GM21723 (cell line): ENCODE measurements around the gene IL1RAPL1.

Experiments used
- ATAC-seq: cut with Tn5 transposase; IDR thresholded peaks from one replicate; pipeline ENCODE4 v1.9.1; 2021; ENCODE audit warnings: mild to moderate bottlenecking, moderate library complexity; ENCODE audit not compliant: unreplicated experiment

IL1RAPL1 gene

GRCh38 chrX:28960063-28960462 is 372.8 kb downstream of the IL1RAPL1 start:
- ATAC-seq = no peak

GRCh38 chrX:28966331-28966730 is 379.1 kb downstream of the IL1RAPL1 start:
- ATAC-seq = no peak

GRCh38 chrX:28969126-28969525 is 381.9 kb downstream of the IL1RAPL1 start:
- ATAC-seq = no peak

- no peak for ATAC-seq
Observed at GRCh38 chrX:28979877-28980276, 392.6 kb downstream of the IL1RAPL1 start.

DNA sequence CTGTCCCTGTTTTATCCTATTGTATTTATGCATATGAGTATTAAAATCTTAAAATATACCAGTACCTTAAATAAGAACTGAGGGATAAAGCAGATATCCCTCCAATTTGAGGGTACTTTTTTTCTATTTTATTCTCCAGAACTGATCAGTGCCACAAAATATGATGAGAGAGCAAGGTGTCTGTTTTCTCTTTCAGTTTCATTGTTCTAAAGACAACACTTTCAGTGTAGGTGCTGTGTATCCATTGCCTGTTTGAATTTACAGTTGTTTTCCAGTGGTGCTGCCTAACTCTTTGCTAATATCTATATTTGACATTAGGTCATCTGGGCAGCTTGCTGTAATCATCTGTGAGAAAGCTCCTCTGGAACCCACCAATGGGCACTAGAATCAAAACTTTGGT is 394.7 kb downstream of the IL1RAPL1 start:
- no peak for ATAC-seq

GRCh38 chrX:28988246-28988645 is 401.0 kb downstream of the IL1RAPL1 start:
- no peak for ATAC-seq

GRCh38 chrX:28997706-28998463 is 410.6 kb downstream of the IL1RAPL1 start:
- ATAC-seq = no peak

DNA sequence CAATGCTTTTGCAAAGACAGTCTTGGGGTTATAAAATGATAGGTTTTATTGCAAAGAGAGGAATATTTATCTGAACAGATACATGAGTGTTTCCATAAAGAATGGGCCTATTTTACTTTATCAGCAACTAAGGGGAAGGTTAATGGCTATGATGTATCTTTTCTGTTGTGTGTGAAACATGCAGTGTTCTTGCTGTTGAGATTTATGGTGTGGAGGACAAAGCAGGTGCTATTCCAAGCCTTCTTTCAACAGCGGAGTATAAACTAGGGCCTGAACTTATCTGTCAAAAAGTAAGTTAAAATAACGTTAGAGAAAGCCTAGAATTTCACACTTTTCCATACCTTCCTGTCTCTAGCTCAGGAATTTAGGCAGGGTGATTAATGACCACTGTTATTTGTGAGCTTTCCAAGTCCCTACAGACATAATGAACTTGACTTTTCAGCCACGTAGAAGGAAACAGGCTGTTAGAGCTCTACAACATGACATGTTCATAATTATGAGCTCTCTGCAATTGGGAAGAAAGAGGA is 411.4 kb downstream of the IL1RAPL1 start:
- no peak for ATAC-seq

GRCh38 chrX:29012867-29013266 is 425.6 kb downstream of the IL1RAPL1 start:
- ATAC-seq = no peak

- no peak for ATAC-seq
Observed at GRCh38 chrX:29023207-29023606, 436.0 kb downstream of the IL1RAPL1 start.

- ATAC-seq = no peak
Observed at GRCh38 chrX:29024871-29025270, 437.6 kb downstream of the IL1RAPL1 start.

DNA sequence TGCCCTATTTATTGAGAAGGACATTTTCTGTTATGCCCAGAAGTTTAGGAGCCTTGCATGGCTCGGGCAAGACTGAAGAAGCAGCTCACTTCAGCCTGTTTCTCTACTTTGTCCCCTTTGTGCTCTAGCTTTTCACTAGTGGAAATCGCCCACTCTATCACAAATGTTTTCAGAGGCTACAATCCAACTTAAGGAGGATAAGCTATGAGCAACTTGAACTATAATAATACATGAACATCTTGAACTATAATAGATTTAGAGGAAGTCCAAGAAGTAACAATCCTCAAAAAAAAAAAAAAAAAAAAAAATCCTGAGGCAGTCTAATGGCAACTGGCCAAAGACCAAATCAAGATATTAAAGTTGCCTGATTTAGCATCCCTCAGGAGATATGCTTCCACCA is 452.3 kb downstream of the IL1RAPL1 start:
- no peak for ATAC-seq

DNA sequence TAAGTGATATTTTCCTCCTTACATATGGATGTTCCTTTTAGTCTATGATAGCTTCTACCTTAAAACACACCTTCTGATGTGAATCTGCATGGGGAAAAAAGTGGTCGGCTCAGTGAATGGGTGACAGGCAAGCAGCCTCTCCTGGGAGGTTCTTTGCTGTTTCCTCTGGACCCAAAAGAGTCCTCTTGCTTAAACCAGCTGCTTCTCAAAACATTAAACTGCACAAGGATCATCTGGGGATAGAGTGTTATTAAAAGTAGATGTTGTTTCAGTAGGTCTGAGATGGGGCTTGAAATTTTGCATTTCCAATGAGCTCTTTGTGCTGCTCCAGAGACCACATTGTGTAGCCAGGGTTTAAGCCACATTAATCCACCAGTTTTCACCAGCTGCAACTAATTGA is 452.9 kb downstream of the IL1RAPL1 start:
- no peak for ATAC-seq

GRCh38 chrX:29042341-29042740 is 455.1 kb downstream of the IL1RAPL1 start:
- ATAC-seq = no peak

DNA sequence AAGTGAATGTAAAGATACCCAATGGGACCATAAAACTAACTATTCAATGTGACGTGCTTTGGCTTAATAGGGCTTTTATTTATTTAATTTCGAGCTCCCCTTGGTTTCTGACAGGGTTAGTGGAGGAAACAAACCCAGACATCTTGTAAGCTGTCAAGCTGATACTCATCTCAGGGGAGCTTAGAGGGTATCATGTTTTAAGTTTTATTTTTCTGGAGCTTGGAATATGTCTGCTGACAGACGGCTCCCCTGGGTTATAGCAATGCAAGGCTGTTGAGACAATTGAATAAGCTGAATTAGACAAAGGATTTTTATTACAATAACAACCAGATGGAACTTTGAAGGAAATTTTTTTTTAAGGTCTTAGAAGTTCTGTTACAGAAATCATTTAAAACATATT is 456.5 kb downstream of the IL1RAPL1 start:
- no peak for ATAC-seq

DNA sequence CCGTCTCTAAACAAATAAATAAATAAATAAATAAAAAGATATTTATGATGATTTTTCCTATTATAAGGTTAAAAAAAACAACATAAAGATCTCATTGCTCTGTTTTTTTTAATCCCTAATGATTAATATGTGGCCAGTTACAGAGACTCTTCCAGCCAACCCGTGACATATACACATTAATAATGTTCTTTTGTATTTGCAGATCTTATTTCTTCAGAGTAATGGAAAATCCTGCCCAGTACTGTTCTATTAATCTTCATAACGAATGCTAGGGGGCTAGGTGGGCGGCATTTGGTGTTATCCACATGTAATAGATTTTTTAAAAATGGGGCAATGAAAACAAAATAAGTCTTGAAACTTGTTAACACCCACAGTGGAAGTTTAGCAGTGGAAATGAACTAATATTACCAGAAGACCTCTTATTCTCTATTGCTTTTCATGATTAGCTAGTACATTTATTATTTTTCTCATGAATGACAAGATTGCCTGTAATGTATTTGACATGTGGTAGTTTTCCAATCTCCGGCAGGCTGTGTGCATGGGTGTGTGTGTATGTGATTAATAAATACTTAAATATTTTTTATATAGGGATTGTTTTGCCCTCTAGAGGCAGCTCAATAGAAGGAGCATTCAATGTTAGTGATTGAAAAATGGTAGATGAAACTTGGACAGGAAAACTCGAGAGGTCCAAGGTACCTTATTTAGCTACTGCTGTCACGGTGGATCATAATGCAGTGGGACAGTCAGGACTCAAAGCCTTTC is 457.4 kb downstream of the IL1RAPL1 start:
- no peak for ATAC-seq

- no peak for ATAC-seq
Observed at GRCh38 chrX:29065477-29065876, 478.2 kb downstream of the IL1RAPL1 start.

- no peak for ATAC-seq
Observed at GRCh38 chrX:29066516-29066915, 479.3 kb downstream of the IL1RAPL1 start.

GRCh38 chrX:29067351-29067750 is 480.1 kb downstream of the IL1RAPL1 start:
- ATAC-seq = no peak

GRCh38 chrX:29071525-29072320 is 484.5 kb downstream of the IL1RAPL1 start:
- ATAC-seq = no peak

DNA sequence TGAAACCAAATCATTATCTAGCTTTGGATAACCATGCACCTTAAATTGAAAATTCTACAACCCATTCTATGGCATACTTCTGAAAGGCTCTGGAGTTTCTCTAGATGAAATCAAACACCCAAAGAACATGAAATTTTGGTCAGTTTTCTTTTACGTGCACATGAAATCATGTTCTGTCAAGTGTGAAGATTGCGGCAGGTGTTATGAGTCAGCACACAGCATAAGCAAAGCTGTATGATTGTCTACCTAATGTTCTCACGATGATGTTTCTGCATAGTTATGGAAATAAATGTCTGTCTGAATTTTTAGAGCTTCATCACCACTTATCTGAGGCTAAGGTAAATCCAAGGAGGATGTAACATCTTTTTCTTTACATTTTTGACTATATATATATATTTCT is 495.3 kb downstream of the IL1RAPL1 start:
- ATAC-seq = no peak
